Body of pancreas (tissue), 4 donors: Measurements from ENCODE around the gene KIRREL1. TPM values are rescaled to one million over a fixed set of nuclear protein-coding genes. Genes with fewer than 3 reads are reported as not detected.

Experiments
- ATAC-seq: fragments of 150-250 bp; one replicate; pipeline ENCODE4 v1.9.1; 2016
- DNase-seq, 4 donors: peaks; one replicate each; pipeline ENCODE4 v3.0.0-alpha.2; 2019
- H3K27ac ChIP-seq, 4 donors: fragments of 200-600 bp; sonication (generic); 1 replicate in 3 of 4; 2 replicates in 1 of 4; pipeline versions ENCODE4 v1.5.1 to v1.6.1; 2016 to 2019; ENCODE audit warnings: mild to moderate bottlenecking in 1 of 4, mixed read lengths in 1 of 4, moderate library complexity in 1 of 4
- H3K27me3 ChIP-seq, 2 donors: fragments of 200-600 bp; sonication (generic); one replicate each; pipeline ENCODE4 v1.6.0; 2016; ENCODE audit warnings: mild to moderate bottlenecking in 1 of 2
- H3K36me3 ChIP-seq, 2 donors: fragments of 200-600 bp; sonication (generic); replicated peaks in 1 of 2; 2 replicates each; pipeline ENCODE4 v1.5.1; 2016; ENCODE audit warnings: low read depth in 2 of 2; ENCODE audit not compliant: insufficient read depth in 1 of 2
- H3K4me1 ChIP-seq: fragments of 200-600 bp; sonication (generic); one replicate; pipeline ENCODE4 v1.6.0; 2016
- H3K4me3 ChIP-seq, 2 donors: fragments of 200-600 bp; sonication (generic); 1 replicate in 1 of 2; 2 replicates in 1 of 2; pipeline ENCODE4 v1.5.1; 2016 to 2019
- H3K9me3 ChIP-seq, 3 donors: fragments of 200-600 bp; sonication (generic); 1 replicate in 2 of 3; 2 replicates in 1 of 3; pipeline ENCODE4 v1.5.1; 2016
- CTCF ChIP-seq, 7 experiments: fragments of 450-650 bp in 4 of 7; fragments of 200-600 bp in 3 of 7; sonication (generic) in 3 of 7; IDR thresholded peaks; one replicate each; pipeline ENCODE4 v1.5.1; 2016 to 2019; ENCODE audit warnings: antibody characterized with exemption in 7 of 7
- POLR2A ChIP-seq, 3 donors: fragments of 450-650 bp; IDR thresholded peaks; one replicate each; pipeline ENCODE4 v1.6.1; 2016; ENCODE audit warnings: antibody characterized with exemption in 3 of 3, mild to moderate bottlenecking in 2 of 3
- WGBS, 2 donors: methylation state at CpG; one replicate each; pipeline ENCODE4 v1.1.5; 2017; 5-methylcytosine and 5-hydroxymethylcytosine counted together
- intact Hi-C: fragments of 100-400 bp; cut with DNase I; formaldehyde crosslinking; loops from one replicate; pipeline ENCODE4 v1.15.1; 2023
- total RNA-seq, 2 donors: library from RNA; depleted of rRNA; stranded (reverse); fragments of >200 nt; gene quantifications; one replicate each; pipeline ENCODE4 v1.1.0, GENCODE V29; 2016

KIRREL1 gene
- total RNA-seq, 2 donors from 2014 or later = 10.9 to 11.4 TPM

GRCh38 chr1:158093376-158093775, 99.9 kb downstream of the KIRREL1 start:
- Histone ChIP-seq H3K27me3 (no peaks in the 10 kb centered on the region), H3K4me3 (no peak overlapping the region), H3K36me3 (no peaks in the 10 kb centered on the region), H3K27ac (no peak overlapping the region), H3K4me1 (no peaks in the 10 kb centered on the region), H3K9me3 (no peaks in the 10 kb centered on the region)
- ATAC-seq (no peak), DNase-seq (no peak)
- no peak for TF ChIP-seq CTCF (IDR thresholded peaks at IDR 0.05)
- no peak for TF ChIP-seq POLR2A (IDR thresholded peaks at IDR 0.05)
- intact Hi-C loops = no loop called here
- 81 to 82% methylated on average over 18 of the region's 18 CpGs for WGBS, 2 donors

GRCh38 chr1:158094571-158094970, 101.1 kb downstream of the KIRREL1 start:
- DNase-seq = no peak
- ATAC-seq = no peak
- Histone ChIP-seq H3K4me1 (no peaks in the 10 kb centered on the region), H3K9me3 (no peaks in the 10 kb centered on the region), H3K36me3 (no peaks in the 10 kb centered on the region), H3K27me3 (no peaks in the 10 kb centered on the region), H3K27ac (no peak overlapping the region), H3K4me3 (no peak overlapping the region)
- 78 to 87% methylated on average over 8 to 14 of the region's 14 CpGs for WGBS, 2 donors
- intact Hi-C loops = no loop called here
- TF ChIP-seq CTCF (IDR thresholded peaks at IDR 0.05) = no peak
- TF ChIP-seq POLR2A (IDR thresholded peaks at IDR 0.05) = no peak

GRCh38 chr1:158095737-158096335, 102.4 kb downstream of the KIRREL1 start:
- Histone ChIP-seq H3K4me3 (no peak overlapping the region), H3K27me3 (no peaks in the 10 kb centered on the region), H3K27ac (no peak overlapping the region), H3K9me3 (no peaks in the 10 kb centered on the region), H3K4me1 (no peaks in the 10 kb centered on the region), H3K36me3 (no peaks in the 10 kb centered on the region)
- intact Hi-C loops = no loop called here
- ATAC-seq = peak; percentile 69
- TF ChIP-seq CTCF (IDR thresholded peaks at IDR 0.05) (peak in 6 of 7 experiments; percentile 37 to 64 (median 50)), POLR2A (IDR thresholded peaks at IDR 0.05) (no peak)
- WGBS, 2 donors = 70 to 81% methylated on average over 4 of the region's 4 CpGs
- peak in 3 of 4 donors; percentile 19 to 38 (median 28) for DNase-seq

GRCh38 chr1:158098256-158098655, 104.8 kb downstream of the KIRREL1 start:
- H3K27ac ChIP-seq = no peak overlapping the region
- 62 to 68% methylated on average over 5 of the region's 5 CpGs for WGBS, 2 donors

More at GRCh38 chr1:158098256-158098655, 104.8 kb downstream of the KIRREL1 start:
- no peaks in the 10 kb centered on the region for H3K27me3 ChIP-seq
- H3K4me3 ChIP-seq = no peak overlapping the region
- H3K4me1 ChIP-seq = no peaks in the 10 kb centered on the region
- H3K9me3 ChIP-seq = no peaks in the 10 kb centered on the region
- ATAC-seq (no peak), DNase-seq (no peak)
- TF ChIP-seq CTCF (IDR thresholded peaks at IDR 0.05) (no peak), POLR2A (IDR thresholded peaks at IDR 0.05) (no peak)
- no peaks in the 10 kb centered on the region for H3K36me3 ChIP-seq
- intact Hi-C loops = no loop called here
